DND-41 (cell line): ENCODE measurements around the gene GRIK2.

Experiments used
- ATAC-seq: fragments of 200-7000 bp; cut with Tn5 transposase; 3 replicates; pipeline ENCODE4 v1.9.1; 2021; ENCODE audit warnings: low read depth; ENCODE audit not compliant: insufficient read depth
- DNase-seq: peaks from one replicate; pipeline ENCODE4 v3.0.0-alpha.2; 2020
- H2AFZ ChIP-seq: 2 replicates; pipeline ENCODE4 v1.6.0; 2012; ENCODE audit warnings: low read depth, low read length
- H3K27ac ChIP-seq: 2 replicates; pipeline ENCODE4 v1.5.1; 2012; ENCODE audit warnings: low read length, inconsistent platforms
- H3K27me3 ChIP-seq: fragments of 200-600 bp; sonication (generic); 2 replicates; pipeline ENCODE4 v1.6.0; 2012; ENCODE audit warnings: low read length, mild to moderate bottlenecking, inconsistent platforms; ENCODE audit not compliant: insufficient read depth, poor library complexity
- H3K36me3 ChIP-seq: 2 replicates; pipeline ENCODE4 v1.5.1; 2012; ENCODE audit warnings: low read length, inconsistent platforms; ENCODE audit not compliant: insufficient read depth
- H3K4me1 ChIP-seq: 2 replicates; pipeline ENCODE4 v1.5.1; 2012; ENCODE audit warnings: mild to moderate bottlenecking, low read length; ENCODE audit not compliant: insufficient read depth
- H3K4me2 ChIP-seq: 2 replicates; pipeline ENCODE4 v1.6.0; 2012; ENCODE audit warnings: mild to moderate bottlenecking, moderate library complexity, low read length, inconsistent platforms; ENCODE audit not compliant: insufficient read depth
- H3K4me3 ChIP-seq, 2 experiments: fragments of 200-600 bp in 1 of 2; shearing (Covaris generic) in 1 of 2; 2 replicates each; pipeline ENCODE4 v1.5.1; 2012 to 2016; ENCODE audit warnings: inconsistent platforms in 2 of 2, low read length in 2 of 2, mild to moderate bottlenecking in 2 of 2, low read depth in 1 of 2, moderate library complexity in 1 of 2
- H3K79me2 ChIP-seq: 2 replicates; pipeline ENCODE4 v1.6.0; 2012; ENCODE audit warnings: low read length, inconsistent platforms; ENCODE audit not compliant: insufficient read depth
- H3K9ac ChIP-seq: 2 replicates; pipeline ENCODE4 v1.6.0; 2012; ENCODE audit warnings: low read depth, mild to moderate bottlenecking, inconsistent platforms, low read length, moderate library complexity
- H3K9me3 ChIP-seq: 2 replicates; pipeline ENCODE4 v1.5.1; 2012; ENCODE audit warnings: low read length, moderate library complexity, mild to moderate bottlenecking, inconsistent platforms; ENCODE audit not compliant: insufficient read depth, severe bottlenecking
- H4K20me1 ChIP-seq: 2 replicates; pipeline ENCODE4 v1.6.0; 2012; ENCODE audit warnings: low read length; ENCODE audit not compliant: insufficient read depth
- EZH2 ChIP-seq: IDR thresholded peaks from 3 replicates; pipeline ENCODE4 v1.6.1; 2012; ENCODE audit warnings: borderline replicate concordance, low read depth, mild to moderate bottlenecking, moderate library complexity, low read length, inconsistent platforms; ENCODE audit not compliant: severe bottlenecking
- TF ChIP-seq, protein P1 (sequence below): IDR thresholded peaks from 2 replicates; pipeline ENCODE4 v1.5.1; 2012; ENCODE audit warnings: borderline replicate concordance, low read length, moderate library complexity, mild to moderate bottlenecking; ENCODE audit not compliant: poor library complexity, severe bottlenecking; ENCODE audit errors: extremely low read depth

The GRIK2 gene

DNA sequence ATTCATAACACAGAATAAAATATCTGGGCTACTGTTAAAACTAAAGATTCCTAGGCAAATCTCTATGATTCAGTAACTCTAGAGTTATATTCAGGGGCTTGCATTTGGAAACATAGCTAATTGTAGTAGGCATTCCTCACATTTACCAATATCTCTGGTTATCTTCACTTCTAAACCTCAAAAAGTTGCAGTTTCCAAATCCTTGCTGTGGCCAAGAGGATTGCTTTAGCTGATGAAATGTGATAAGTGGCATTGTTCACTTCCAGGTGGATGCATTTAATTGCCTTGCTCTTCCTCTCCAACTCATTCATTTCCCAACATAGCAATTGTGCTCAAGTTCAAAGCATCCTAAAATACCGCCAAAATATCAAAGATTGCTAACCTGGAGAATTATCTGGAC is 246.6 kb downstream of the GRIK2 start:
- H4K20me1 ChIP-seq = no peaks in the 10 kb centered on the region
- H2AFZ ChIP-seq = no peak overlapping the region
- H3K9ac ChIP-seq = no peak overlapping the region
- no peaks in the 10 kb centered on the region for H3K36me3 ChIP-seq
- H3K9me3 ChIP-seq = no peaks in the 10 kb centered on the region
- peaks cover 7% of the 10 kb centered on the region for H3K27me3 ChIP-seq
- H3K4me1 ChIP-seq = no peaks in the 10 kb centered on the region
- H3K27ac ChIP-seq = no peak overlapping the region
- no peak overlapping the region for H3K4me2 ChIP-seq
- no peak for DNase-seq
- no peaks in the 10 kb centered on the region for H3K79me2 ChIP-seq
- no peak overlapping the region for H3K4me3 ChIP-seq
- no peak for TF ChIP-seq EZH2
- TF ChIP-seq, protein P1, sequence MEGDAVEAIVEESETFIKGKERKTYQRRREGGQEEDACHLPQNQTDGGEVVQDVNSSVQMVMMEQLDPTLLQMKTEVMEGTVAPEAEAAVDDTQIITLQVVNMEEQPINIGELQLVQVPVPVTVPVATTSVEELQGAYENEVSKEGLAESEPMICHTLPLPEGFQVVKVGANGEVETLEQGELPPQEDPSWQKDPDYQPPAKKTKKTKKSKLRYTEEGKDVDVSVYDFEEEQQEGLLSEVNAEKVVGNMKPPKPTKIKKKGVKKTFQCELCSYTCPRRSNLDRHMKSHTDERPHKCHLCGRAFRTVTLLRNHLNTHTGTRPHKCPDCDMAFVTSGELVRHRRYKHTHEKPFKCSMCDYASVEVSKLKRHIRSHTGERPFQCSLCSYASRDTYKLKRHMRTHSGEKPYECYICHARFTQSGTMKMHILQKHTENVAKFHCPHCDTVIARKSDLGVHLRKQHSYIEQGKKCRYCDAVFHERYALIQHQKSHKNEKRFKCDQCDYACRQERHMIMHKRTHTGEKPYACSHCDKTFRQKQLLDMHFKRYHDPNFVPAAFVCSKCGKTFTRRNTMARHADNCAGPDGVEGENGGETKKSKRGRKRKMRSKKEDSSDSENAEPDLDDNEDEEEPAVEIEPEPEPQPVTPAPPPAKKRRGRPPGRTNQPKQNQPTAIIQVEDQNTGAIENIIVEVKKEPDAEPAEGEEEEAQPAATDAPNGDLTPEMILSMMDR = no peak
- ATAC-seq = no peak

DNA sequence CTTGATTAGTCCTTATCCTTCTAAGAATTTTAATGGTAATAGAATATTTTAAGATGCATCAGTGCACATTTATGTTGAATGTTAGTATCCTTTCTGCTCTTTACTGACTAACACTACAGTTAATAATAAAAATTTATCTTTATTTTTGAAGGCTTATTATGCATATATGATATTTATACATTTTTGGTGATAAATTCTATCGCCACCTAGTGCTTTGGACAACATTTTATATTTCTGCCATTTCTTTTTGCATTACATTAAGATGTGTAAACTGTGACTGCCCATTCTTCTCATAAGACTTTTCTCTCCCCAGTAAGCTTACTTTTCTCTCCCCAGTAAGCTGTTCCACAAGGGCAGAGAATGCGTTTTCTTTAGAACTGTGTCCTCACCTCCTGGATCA is 252.3 kb downstream of the GRIK2 start:
- Histone ChIP-seq H3K9ac (no peak overlapping the region), H4K20me1 (no peaks in the 10 kb centered on the region), H3K4me3 (no peak overlapping the region), H3K79me2 (no peaks in the 10 kb centered on the region), H3K36me3 (no peaks in the 10 kb centered on the region), H2AFZ (no peak overlapping the region), H3K4me2 (no peak overlapping the region), H3K27ac (no peak overlapping the region), H3K4me1 (no peaks in the 10 kb centered on the region), H3K9me3 (no peaks in the 10 kb centered on the region), H3K27me3 (no peaks in the 10 kb centered on the region)
- no peak for TF ChIP-seq EZH2
- TF ChIP-seq, protein P1 = no peak
- ATAC-seq = no peak
- no peak for DNase-seq

DNA sequence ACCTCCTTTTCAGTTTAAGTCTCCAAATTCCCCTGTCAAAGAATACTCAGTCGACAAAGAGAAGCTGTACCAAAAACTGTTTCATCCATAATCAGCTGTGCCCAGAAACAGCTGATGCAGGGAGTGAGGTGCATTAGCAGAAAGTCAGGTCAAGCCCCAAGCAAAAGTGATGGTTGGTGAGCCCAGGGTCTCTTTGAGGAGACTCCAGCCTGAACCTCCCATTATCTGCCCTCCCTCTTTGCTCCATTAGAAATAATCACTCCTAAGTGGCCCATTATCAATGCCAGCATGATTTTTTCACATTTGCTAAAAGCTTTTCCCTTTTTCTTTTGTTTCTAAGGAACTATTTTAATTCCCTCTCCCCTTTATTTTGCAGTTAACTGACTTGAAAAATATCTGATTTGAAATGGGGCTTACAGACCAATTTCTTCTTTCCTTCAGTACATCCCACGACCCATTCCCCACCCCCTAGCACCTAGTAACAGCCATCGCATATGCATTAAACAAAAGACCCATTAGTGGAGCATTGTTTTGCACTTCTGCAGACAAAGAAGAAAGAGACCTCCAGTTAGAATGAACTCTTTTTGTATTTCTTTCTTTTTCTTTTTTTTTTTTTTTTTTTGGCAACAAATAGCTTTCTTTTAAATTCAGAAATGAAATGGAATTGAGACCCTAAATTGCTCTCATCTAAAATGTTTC is 257.0 kb downstream of the GRIK2 start:
- no peaks in the 10 kb centered on the region for H3K36me3 ChIP-seq
- H4K20me1 ChIP-seq = no peaks in the 10 kb centered on the region
- no peaks in the 10 kb centered on the region for H3K27me3 ChIP-seq
- H3K4me3 ChIP-seq = no peak overlapping the region
- H2AFZ ChIP-seq = no peak overlapping the region
- no peak for DNase-seq
- no peak overlapping the region for H3K9ac ChIP-seq
- H3K4me1 ChIP-seq = no peaks in the 10 kb centered on the region
- no peak overlapping the region for H3K27ac ChIP-seq
- no peaks in the 10 kb centered on the region for H3K9me3 ChIP-seq
- ATAC-seq = no peak
- no peaks in the 10 kb centered on the region for H3K79me2 ChIP-seq
- H3K4me2 ChIP-seq = no peak overlapping the region
- TF ChIP-seq EZH2 = no peak
- TF ChIP-seq, protein P1 = no peak
